Mucosa of rectum (tissue), 2 donors: ENCODE results near the gene SERPINB1.
"Not testable (repeated sequence)": the region's sequence is repeated elsewhere in the genome, so short reads cannot be mapped to it uniquely, and the experiment has no call there.

Experiments used
- H3K27ac ChIP-seq, 2 donors: one replicate each; pipeline ENCODE4 v1.7.0; 2013; ENCODE audit warnings: inconsistent platforms in 2 of 2, low read depth in 2 of 2, low read length in 2 of 2
- H3K27me3 ChIP-seq, 2 donors: one replicate each; pipeline ENCODE4 v1.7.0; 2013; ENCODE audit warnings: low read length in 2 of 2; ENCODE audit not compliant: control insufficient read depth in 2 of 2, insufficient read depth in 2 of 2
- H3K36me3 ChIP-seq, 2 donors: one replicate each; pipeline ENCODE4 v1.7.0; 2013; ENCODE audit warnings: low read length in 2 of 2; ENCODE audit not compliant: control insufficient read depth in 2 of 2, insufficient read depth in 2 of 2
- H3K4me1 ChIP-seq, 2 donors: one replicate each; pipeline ENCODE4 v1.7.0; 2013; ENCODE audit warnings: low read length in 2 of 2, mild to moderate bottlenecking in 1 of 2; ENCODE audit not compliant: control insufficient read depth in 2 of 2, insufficient read depth in 2 of 2
- H3K4me3 ChIP-seq, 2 donors: one replicate each; pipeline ENCODE4 v1.7.0; 2013; ENCODE audit warnings: low read length in 2 of 2
- H3K9ac ChIP-seq, 2 donors: one replicate each; pipeline ENCODE4 v1.7.0; 2013; ENCODE audit warnings: low read length in 2 of 2, low read depth in 1 of 2, mild to moderate bottlenecking in 1 of 2
- H3K9me3 ChIP-seq, 2 donors: one replicate each; pipeline ENCODE4 v1.7.0; 2013; ENCODE audit warnings: low read length in 2 of 2; ENCODE audit not compliant: control insufficient read depth in 2 of 2
- donor health status: healthy.
- donor health status: Normal muscosa, but diverticular disease.

The SERPINB1 gene

DNA sequence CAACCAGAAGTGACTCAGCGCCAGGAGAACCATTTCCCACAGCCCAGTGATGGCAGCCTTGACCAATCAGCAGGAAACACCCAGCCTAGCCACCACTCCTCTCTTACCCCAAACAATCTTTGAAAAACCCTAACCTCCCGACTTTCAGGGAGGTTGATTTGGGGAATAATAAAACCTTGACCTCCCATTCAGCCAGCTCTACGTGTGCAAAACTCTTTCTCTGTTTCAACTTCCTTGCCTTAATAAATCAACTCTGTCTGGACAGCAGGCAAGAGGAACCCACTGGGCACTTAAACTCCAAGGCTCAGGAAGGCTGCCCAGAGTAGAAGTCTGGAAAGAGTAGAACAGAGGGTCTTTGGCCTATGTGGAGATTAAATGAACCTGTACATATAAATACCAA lies 35.0 kb downstream of the SERPINB1 start:
- Histone ChIP-seq H3K36me3 (no peaks in the 10 kb centered on the region), H3K9me3 (no peaks in the 10 kb centered on the region), H3K9ac (no peak overlapping the region), H3K4me1 (peaks cover 8 to 13% of the 10 kb centered on the region in 2 donors), H3K27ac (no peak overlapping the region), H3K4me3 (no peak overlapping the region), H3K27me3 (no peaks in the 10 kb centered on the region)

DNA sequence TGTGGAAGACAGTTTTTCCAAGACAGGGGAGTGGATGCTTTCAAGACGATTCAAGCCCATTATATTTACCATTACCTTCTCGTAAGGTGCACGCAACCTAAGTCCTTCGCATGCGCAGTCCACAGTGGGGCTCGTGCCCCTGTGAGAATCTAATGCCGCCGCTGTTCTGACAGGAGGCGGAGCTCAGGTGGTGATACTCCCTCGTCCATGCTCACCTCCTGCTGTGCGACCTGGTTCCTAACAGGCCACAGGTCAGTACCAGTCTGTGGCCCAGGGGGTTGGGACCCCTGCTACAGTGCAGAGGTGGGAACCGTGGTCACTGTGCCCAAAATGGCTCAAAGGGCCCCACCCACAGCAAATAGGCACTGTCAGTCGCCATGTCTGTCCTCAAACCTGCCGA lies 36.6 kb downstream of the SERPINB1 start:
- Histone ChIP-seq H3K36me3 (no peaks in the 10 kb centered on the region), H3K27ac (no peak overlapping the region), H3K9ac (no peak overlapping the region), H3K27me3 (no peaks in the 10 kb centered on the region), H3K9me3 (no peaks in the 10 kb centered on the region), H3K4me3 (no peak overlapping the region), H3K4me1 (peaks cover 6 to 11% of the 10 kb centered on the region in 2 donors)

DNA sequence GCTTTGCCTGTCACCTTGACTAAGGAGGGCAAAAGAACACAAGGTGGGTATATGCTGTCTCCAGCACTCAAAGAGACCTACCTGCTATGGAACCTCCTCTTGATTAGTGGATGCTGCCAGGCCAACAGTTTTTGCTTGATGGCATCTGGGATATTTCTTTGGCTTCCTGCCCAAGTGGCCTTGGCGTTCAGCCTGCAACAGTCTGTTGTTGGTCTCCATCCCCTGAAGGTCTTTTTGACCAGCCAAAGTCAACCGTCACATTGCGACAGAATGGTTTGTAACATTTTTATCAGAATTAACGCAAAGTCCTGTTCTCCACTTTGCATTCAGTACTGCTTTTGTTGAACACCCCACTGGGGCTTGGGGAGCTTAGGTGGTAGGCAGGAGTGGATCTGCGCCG lies 37.1 kb downstream of the SERPINB1 start:
- H3K27ac ChIP-seq, result no peak overlapping the region
- no peaks in the 10 kb centered on the region for H3K27me3 ChIP-seq

DNA sequence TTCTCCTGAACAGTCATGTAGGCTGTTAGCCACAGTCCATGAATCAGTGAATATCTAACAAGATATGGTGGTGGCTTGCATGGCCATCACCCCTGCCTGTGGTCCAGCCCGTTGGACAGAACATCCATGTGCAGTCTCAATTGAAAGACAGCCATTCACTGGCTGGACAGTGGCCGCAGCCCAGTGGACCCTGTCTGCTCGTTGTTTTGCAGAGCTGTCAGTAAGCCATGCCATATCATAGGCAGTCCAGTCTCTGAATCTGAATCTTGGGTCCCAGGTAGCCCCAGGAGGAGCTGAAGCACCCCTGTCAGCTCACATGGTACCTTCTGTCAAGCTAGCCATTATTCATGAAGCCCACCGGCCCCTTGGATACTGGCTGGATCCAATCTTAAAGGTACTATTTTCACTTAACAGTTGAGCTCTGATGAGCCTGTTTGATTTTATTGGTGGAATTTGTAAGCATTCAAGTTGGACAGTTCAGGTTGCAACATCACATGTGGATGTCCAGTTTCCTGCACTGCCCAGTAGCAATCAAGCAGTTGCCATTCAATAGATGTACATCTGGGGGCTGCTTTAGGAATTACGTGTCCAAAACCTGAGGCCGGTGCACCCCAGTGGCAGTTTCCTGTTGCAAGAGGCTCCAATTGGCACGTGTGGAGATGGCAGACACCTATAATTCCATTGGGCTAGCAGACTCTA lies 37.8 kb downstream of the SERPINB1 start:
- no peaks in the 10 kb centered on the region for H3K36me3 ChIP-seq
- H3K9ac ChIP-seq, result no peak overlapping the region
- no peaks in the 10 kb centered on the region for H3K27me3 ChIP-seq

More for the DNA sequence above, 37.1 kb downstream of the SERPINB1 start:
- Histone ChIP-seq H3K4me1 (peaks cover 3 to 5% of the 10 kb centered on the region in 2 donors), H3K9me3 (no peaks in the 10 kb centered on the region), H3K36me3 (no peaks in the 10 kb centered on the region), H3K9ac (no peak overlapping the region), H3K4me3 (no peak overlapping the region)

DNA sequence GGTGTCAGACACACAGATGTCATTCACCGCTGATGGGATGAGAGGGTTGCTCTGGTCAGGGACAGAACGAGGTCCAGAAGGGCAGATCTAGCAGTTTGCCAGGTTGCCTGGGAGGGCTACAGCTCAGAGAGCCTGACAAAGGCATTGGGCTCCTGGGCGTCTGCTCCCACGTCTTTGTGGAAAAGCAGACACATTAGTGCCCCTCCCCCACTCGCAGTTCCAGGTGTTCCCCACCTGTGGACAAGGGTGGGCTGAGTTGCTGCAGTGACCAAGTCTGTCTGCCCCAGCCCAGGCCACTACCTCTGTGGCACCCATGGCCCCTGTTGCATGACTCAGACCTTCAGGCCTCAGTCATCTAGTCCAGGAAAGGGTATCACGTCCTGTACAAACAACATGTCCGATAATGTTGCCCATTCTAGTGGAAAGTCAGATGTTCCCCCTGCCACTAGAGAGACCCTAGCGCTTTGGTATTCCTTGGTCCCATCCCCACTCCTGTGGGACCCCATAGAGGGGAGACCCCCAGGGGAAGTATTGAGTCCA lies 39.1 kb downstream of the SERPINB1 start:
- no peaks in the 10 kb centered on the region for H3K9me3 ChIP-seq
- no peaks in the 10 kb centered on the region for H3K36me3 ChIP-seq
- no peak overlapping the region for H3K27ac ChIP-seq
- H3K4me3 ChIP-seq, result no peak overlapping the region
- no peak overlapping the region for H3K9ac ChIP-seq
- H3K4me1 ChIP-seq, result no peaks in the 10 kb centered on the region
- H3K27me3 ChIP-seq, result no peaks in the 10 kb centered on the region

More for the DNA sequence above, 37.8 kb downstream of the SERPINB1 start:
- no peak overlapping the region for H3K27ac ChIP-seq
- H3K4me1 ChIP-seq, result no peaks in the 10 kb centered on the region
- no peaks in the 10 kb centered on the region for H3K9me3 ChIP-seq
- no peak overlapping the region for H3K4me3 ChIP-seq

DNA sequence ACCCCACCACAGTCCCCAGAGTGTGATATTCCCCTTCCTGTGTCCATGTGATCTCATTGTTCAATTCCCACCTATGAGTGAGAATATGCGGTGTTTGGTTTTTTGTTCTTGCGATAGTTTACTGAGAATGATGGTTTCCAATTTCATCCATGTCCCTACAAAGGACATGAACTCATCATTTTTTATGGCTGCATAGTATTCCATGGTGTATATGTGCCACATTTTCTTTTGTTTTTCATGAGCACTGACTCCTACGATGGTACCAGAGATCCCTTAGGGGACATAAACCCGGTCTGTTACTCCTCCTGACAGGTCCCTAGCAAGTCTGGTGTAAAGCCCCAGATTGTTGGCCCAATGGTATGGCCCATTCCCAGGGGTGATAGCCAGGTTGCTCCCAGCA lies 40.0 kb downstream of the SERPINB1 start:
- not testable (repeated sequence) for H3K4me1 ChIP-seq, H3K27ac ChIP-seq, H3K4me3 ChIP-seq, H3K9ac ChIP-seq, H3K9me3 ChIP-seq, H3K36me3 ChIP-seq, H3K27me3 ChIP-seq

DNA sequence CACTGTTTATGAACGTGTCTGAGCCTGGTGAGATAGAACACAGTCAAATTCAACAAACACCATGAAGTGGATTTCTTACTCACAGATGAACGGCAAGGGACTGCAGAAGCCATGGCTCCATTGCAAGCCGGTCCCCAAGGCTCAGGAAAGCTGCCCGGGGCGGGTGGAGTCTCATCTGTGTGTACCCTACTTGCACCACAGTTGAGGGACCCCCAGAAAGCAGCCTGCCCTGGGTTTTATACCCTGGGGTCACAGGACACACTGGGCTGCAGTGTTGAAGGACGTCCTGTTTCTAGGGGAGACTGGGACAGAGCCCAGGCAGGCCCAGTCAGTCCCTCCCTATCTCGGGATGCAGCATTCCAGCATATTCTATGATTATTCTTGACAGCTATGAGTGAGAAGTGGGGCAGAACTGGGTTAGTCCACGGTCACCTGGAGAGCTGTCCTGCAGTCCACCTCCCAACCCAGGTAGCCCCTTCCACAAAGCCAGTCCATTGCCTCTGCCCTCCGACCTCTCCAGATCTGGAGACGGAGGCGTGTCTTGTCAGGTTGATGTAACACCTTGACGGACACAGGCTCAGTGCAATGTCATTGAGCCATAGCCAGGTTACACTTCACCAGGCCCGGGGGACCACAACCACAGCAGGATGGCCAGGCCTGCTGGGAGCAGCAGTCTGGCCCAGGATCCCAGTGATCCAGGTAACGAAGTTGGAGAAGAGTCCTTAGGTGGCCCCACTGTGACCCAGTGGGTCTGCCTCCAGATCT lies 40.9 kb downstream of the SERPINB1 start:
- Histone ChIP-seq H3K27ac (no peak overlapping the region), H3K4me1 (peaks cover 0 to 2% of the 10 kb centered on the region in 2 donors), H3K4me3 (no peak overlapping the region), H3K9me3 (no peaks in the 10 kb centered on the region), H3K9ac (no peak overlapping the region), H3K36me3 (no peaks in the 10 kb centered on the region), H3K27me3 (no peaks in the 10 kb centered on the region)

DNA sequence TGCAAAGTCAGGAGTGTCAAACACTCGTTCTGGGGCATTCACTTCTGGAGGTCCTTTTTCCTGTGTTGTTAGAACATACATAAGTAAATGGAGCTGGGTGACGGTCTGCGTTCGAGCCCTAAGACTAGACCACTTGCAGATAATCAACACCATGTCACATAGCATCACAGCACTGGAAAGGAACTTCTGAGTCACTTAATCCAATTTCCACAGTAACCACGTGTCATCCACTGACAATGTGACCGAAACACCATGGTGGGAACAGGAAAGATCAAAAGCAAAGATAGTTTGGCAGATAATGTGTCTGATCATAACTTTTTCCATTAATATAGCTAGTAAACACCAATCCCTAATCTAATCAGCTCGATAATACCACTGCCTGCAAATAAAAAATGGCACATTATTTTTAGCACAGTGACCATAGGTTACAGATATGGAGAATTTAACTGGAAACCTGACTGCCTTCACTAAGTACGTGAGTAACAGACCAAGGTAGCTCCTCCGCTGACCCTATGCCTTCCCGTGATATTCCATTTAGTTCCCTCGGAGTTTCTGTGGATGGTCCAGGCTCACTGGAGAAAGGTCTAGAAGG lies 41.6 kb downstream of the SERPINB1 start:
- Histone ChIP-seq H3K9me3 (no peaks in the 10 kb centered on the region), H3K27me3 (no peaks in the 10 kb centered on the region), H3K9ac (no peak overlapping the region), H3K36me3 (no peaks in the 10 kb centered on the region), H3K4me1 (peaks cover 0 to 2% of the 10 kb centered on the region in 2 donors), H3K4me3 (no peak overlapping the region), H3K27ac (no peak overlapping the region)

DNA sequence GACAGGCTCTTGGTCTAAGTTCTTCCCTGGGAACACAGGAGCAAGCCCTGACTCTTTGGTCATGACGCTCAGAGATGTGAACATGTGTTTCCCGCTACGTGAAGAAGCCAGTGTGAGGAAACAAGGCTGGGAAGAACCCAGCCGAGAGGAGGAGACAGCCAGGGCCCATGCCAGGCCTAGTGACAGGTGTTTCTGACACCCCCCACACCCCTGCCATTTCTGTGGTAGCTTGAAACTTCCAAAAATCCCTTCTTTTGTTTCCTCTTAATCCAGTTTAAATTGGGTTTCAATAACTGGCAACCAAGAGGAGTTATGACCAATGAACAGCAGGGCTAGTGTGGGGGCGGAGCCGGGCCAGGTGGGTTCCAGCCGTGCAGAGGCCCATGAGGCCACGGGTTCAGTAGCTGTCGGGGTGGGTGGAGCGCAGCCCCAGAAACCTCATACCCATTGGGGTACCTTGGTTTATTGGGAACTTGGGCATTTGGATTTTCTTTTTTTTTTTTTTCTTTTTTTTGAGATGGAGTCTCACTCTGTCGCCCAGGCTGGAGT lies 43.0 kb downstream of the SERPINB1 start:
- no peaks in the 10 kb centered on the region for H3K9me3 ChIP-seq
- H3K27me3 ChIP-seq, result no peaks in the 10 kb centered on the region
- H3K4me1 ChIP-seq, result peaks cover 2 to 4% of the 10 kb centered on the region in 2 donors
- no peak overlapping the region for H3K27ac ChIP-seq
- H3K9ac ChIP-seq, result no peak overlapping the region
- H3K36me3 ChIP-seq, result no peaks in the 10 kb centered on the region
- H3K4me3 ChIP-seq, result no peak overlapping the region

DNA sequence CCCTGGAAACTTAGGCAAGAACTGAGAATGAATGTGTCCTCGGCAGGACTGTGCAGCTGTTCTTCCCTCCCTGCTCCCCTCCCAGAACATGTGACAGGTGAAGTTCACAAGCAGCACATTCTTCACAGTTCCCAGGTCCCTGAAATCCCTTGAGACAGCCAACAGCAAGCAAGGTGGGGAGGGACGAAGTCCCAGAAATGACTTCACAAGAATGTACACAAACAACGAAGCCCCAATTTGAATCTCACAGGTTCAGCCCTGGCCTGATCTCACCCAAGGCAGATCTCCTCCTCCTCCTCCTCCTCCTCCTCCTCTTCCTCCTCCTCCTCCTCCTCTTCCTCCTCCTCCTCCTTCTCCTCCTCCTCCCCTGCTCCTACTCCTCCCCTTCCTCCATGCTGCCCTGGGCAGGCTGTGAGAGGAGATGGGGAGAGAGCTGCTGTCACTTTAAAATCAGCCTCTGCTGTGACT lies 44.1 kb downstream of the SERPINB1 start:
- Histone ChIP-seq H3K36me3 (no peaks in the 10 kb centered on the region), H3K4me1 (peaks cover 7 to 8% of the 10 kb centered on the region in 2 donors), H3K27ac (no peak overlapping the region), H3K4me3 (no peak overlapping the region), H3K27me3 (no peaks in the 10 kb centered on the region), H3K9ac (no peak overlapping the region), H3K9me3 (no peaks in the 10 kb centered on the region)
